CD4-positive, alpha-beta T cell treated with Interleukin-17A for 1 hour (primary cell): Measurements from ENCODE around the gene PANX1.

Experiments used
- DNase-seq: peaks from one replicate; pipeline ENCODE4 v3.0.0-alpha.2; 2020

The PANX1 gene

GRCh38 chr11:94130298-94131046 is 1.8 kb downstream of the PANX1 start:
- DNase-seq, result no peak

DNA sequence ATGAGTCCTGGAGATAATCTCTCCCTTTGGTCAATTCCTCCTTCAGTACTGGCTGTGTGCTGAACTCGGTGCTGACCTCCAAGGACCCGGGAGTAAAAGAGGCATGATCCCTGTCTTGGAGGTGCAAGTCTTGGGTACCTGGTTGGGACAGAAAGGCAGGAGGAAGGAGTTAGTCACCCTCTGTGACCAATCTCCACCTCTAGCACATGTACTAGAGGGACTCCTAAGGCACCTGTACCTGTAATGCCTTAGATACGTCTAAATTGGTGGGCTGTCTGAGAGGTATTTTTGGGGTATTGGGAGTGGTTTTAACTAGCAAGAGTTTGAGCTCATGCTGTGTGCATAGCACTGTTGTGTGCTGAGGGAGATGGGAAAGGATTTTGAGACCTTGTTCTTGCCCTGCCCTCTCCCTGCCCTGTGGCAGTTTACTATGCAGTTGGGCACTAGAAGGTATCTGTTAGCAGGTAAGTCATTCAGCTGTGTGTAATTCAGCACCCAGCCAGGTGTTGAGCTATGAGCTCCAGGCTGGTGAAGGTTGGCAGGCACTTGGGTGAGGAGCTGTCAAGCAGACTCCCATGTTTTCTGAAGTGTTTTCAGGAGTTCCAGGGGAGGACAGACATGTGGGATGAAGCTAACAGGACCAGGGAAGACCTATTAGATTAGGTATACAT is 2.5 kb downstream of the PANX1 start:
- DNase-seq, result no peak

DNA sequence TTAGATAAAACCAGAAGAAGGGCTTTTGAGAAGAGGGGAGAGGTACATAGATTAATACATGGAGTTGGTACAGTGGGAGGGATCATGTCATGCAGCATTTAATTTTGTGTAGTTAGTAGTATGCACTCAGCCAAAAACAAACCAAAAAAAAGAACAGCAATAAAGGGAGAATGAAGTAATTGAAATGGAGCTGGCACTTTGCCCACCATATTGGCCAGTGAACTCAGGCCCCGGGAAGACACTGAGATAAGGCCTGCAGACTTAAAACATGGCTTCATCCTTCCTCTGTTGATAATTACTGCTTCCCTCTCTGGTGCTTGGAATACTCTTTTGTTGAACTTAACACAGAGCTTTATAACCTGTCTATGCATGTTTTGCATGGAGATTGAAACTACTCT is 3.1 kb downstream of the PANX1 start:
- DNase-seq, result no peak

- DNase-seq, result no peak
Measured at GRCh38 chr11:94132152-94132558, 3.5 kb downstream of the PANX1 start.

GRCh38 chr11:94132823-94133408 is 4.3 kb downstream of the PANX1 start:
- DNase-seq, result no peak

GRCh38 chr11:94133752-94134151 is 5.1 kb downstream of the PANX1 start:
- no peak for DNase-seq

GRCh38 chr11:94134651-94135512 is 6.2 kb downstream of the PANX1 start:
- no peak for DNase-seq

GRCh38 chr11:94139416-94139815 is 10.8 kb downstream of the PANX1 start:
- no peak for DNase-seq

DNA sequence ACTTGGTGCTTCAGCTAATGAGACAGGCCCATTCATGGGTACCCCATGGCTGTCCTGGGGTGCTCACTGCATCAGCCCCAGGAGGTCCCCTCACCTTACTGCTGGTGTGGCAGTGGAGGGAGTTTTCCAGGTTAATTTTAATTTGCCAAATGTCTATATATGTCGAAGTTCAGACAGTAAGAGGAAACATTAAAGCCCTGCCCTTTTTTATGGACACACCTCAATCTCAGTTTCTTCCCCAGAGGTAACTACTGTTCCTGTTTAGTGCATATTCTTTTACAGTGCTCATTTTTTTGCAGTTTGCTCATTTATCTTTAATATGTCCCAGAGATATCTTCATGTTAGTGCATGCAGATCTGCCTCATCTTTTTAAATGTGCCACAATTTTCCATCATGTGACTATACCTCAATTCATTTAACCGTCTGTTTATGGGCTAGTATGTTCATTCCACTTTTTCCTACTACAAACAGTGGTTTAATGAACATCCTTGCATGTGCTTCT is 11.6 kb downstream of the PANX1 start:
- DNase-seq, result no peak

DNA sequence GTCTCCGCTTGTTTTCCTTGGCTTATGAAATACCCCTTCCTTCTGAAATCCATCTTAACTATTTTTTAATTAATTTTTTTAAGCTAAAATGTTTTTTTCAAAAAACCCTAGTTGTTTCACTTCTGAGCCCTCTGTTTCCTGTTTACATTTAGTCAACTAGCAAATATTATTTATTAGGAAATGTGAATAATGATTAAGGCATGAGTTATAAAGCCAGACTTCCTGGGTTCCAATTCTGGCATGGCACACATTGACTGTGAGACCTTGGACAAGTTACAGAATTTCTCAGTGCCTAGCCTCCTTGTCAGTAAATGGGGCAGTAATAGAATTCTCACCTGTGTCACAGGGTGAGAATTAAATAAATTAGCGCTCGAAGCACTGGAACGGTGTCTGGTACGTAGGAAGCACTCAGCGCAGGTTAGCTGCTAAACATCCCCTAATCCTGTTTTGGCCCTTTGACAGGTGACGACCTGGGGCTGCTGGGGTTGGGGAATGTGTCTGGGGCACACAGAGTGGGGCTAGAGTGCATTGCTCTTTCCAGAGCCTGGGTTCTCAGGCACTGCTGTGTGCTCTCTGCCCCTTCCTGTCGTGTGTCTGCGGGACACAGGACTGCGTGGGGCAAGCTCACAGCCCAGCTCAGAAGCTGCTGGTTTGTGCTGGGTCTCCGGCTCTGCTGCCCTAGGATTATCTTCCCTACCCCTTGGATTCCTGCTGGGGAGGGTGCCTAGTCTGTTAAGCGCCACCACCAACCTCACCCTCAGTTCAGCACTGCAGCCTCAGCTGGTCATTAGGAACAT is 13.1 kb downstream of the PANX1 start:
- no peak for DNase-seq

DNA sequence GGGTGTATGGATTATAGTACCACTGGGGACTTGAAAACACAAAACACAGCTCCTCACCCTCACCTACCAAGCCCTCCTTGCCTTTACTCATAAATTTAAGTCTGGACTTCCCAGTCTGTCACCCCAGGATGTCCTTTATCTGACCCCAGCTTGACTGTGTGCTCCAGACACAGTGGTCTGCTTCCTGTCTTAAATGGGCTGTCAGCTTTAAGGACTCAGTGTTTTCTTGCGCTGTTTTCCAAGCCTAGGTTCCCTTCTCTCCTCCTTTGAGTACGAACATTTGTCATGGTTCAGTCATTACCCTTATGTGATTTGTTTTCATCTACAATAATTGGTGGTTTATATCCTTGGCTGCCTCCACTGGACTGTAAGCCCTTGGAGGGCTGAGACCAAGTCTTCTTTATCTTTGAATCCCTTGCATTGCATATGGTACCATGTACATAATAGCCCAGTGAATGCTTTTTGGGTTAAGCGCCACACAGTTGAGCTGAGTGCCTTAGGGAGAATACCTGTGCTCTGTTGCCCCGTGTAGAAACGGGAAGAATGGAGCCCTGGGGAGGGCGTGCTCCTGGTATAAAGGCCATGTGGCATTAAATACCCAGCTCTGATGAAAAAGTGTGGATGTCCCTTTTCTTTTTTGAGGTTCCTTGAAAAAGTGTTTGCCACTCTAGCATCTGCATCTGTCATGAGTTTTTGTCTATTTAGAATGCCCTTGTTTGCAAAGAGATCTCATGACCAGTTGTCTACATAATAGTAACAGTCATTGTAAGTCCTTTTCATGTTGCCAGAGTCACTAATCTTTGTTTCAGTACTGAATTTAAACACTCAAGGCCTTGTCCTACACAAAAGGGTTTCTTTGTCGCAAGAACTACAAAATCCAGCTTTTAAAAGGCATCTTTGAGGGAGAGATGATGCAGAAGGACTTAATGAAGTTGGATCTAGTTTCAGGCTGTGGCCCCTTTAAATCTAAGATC is 14.0 kb downstream of the PANX1 start:
- DNase-seq, result no peak

DNA sequence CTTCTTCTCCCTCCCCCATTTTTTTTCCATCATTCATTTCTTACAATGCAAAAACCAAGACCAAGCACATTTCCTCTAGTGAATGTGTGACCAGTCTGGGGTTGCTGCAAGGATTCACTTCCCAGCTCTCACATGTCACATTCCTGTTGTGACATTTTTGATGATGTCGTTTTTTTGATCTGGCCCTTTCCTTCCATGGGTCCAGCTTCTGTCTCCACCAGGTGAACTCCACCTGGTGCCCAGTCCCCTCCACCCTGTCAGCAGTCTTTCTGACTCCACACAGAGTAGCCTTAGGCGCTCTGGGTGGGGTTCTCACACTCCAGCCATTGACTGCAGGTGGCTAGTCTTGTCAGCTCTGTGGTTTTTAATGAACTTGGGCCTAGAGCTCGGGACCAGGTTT is 15.6 kb downstream of the PANX1 start:
- DNase-seq, result no peak

- no peak for DNase-seq
Measured at GRCh38 chr11:94144664-94145063, 16.0 kb downstream of the PANX1 start.

DNA sequence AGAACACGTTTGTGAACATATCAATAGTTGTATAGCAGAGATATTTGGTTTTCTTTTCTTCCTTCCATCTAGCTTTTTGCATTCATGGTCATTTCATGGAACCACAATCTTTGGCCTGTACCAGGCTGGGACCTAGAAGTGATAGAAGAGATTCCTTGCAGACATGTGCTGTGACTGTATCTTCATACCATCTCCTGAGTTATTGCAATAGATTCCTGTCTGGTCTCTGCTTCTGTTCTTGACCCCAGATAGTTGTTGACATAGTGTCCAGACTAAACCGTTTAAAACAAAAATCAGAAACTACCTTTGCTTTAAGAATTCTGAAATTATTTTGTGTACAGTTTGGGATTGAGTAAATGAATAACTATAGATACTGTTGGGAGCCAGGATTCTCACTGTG is 16.8 kb downstream of the PANX1 start:
- DNase-seq, result no peak

GRCh38 chr11:94145916-94146315 is 17.3 kb downstream of the PANX1 start:
- DNase-seq, result no peak

GRCh38 chr11:94147433-94147845 is 18.8 kb downstream of the PANX1 start:
- DNase-seq, result peak; percentile 21

- DNase-seq, result no peak
Measured at GRCh38 chr11:94148189-94148588, 19.5 kb downstream of the PANX1 start.

GRCh38 chr11:94149431-94150017 is 20.9 kb downstream of the PANX1 start:
- no peak for DNase-seq

- DNase-seq, result no peak
Measured at GRCh38 chr11:94150056-94150455, 21.4 kb downstream of the PANX1 start.
